Measurements from ENCODE around the gene PFDN5.

The PFDN5 gene

DNA sequence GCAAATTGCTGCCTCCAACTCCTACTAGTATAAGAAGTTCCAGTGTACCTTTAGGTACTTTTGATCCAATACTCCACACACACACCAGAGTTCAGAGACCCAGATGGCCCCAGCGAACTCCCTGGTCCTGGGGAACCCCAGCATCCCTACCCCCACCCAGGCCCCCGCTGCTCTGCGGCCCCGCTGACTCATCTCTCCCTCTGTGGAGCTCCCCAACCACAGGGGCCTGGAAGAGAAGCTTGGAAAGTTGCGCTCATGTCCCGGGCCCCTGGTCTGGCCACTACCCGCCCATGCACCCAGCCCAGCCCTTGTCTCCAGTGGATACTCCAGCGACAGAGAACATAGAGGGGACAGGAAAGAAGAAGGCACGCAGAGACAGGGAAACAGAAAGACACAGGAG, 45.1 kb downstream of the PFDN5 start:
- DNase-seq (ENCODE audit: low read depth, low spot score) = no peak
- no peak overlapping the region for H3K4me3 ChIP-seq (ENCODE audit: low read depth, low read length)
- TF ChIP-seq CTCF (IDR thresholded peaks at IDR 0.05; ENCODE audit: insufficient read depth, low read length, missing control alignments) = no peak
- POLR2A ChIA-PET = interaction anchor here (1.0 kb wide), 1 partner anchor 19 kb away, joined by 3 read pairs; the partner anchor contains the start of gene AAAS
- CTCF ChIA-PET = interaction anchor here (0.7 to 2.1 kb wide), 5 partner anchors 10 to 81 kb away, joined by 3 to 11 read pairs (median 3); partner anchors contain the start of gene AAAS

GRCh38 chr12:53343449-53343848, 48.1 kb downstream of the PFDN5 start:
- POLR2A ChIA-PET = no interaction called here
- TF ChIP-seq CTCF (IDR thresholded peaks at IDR 0.05; ENCODE audit: insufficient read depth, low read length, missing control alignments) = no peak
- H3K4me3 ChIP-seq (ENCODE audit: low read depth, low read length) = no peak overlapping the region
- DNase-seq (ENCODE audit: low read depth, low spot score) = no peak
- CTCF ChIA-PET = interaction anchor here (1.1 to 15.8 kb wide), 3 partner anchors 9 to 132 kb away, joined by 3 to 391 read pairs (median 9); partner anchors contain the start of gene AAAS

DNA sequence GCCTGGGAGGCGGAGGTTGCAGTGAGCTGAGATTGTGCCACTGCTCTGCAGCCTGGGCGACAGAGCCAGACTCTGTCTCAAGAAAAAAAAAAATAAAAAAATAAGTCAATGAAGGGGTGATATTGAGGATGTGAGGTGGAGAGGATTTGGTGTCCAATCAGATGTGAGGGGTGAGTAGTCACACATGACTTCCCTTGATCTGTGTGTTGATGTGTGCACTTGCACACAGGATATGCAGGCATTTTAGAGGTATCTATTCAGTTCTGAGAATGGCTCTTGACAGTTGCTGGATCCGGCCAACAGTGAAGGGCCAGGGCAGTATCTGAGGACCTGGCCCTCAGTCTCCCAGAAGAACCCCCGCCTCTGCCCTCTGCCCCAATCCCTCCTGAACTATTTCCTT, 48.6 kb downstream of the PFDN5 start:
- ChIA-PET CTCF (interaction anchor here (1.1 to 16.2 kb wide), 17 partner anchors 8 to 278 kb away, joined by 3 to 593 read pairs (median 11); partner anchors contain the start of genes AAAS, AMHR2, NPFF and SP7), POLR2A (interaction anchor here (1.1 to 1.4 kb wide), 3 partner anchors 17 to 107 kb away, joined by 3 to 6 read pairs (median 5); partner anchors contain the start of gene PFDN5)
- H3K4me3 ChIP-seq (ENCODE audit: low read depth, low read length) = no peak overlapping the region
- DNase-seq (ENCODE audit: low read depth, low spot score) = no peak
- no peak for TF ChIP-seq CTCF (IDR thresholded peaks at IDR 0.05; ENCODE audit: insufficient read depth, low read length, missing control alignments)

- CTCF ChIA-PET = interaction anchor here (0.6 to 16.2 kb wide), 36 partner anchors 9 to 278 kb away, joined by 3 to 593 read pairs (median 7); partner anchors contain the start of genes AAAS, AMHR2, CSAD and ITGB7
- no peak for DNase-seq (ENCODE audit: low read depth, low spot score)
- no peak for TF ChIP-seq CTCF (IDR thresholded peaks at IDR 0.05; ENCODE audit: insufficient read depth, low read length, missing control alignments)
- H3K4me3 ChIP-seq (ENCODE audit: low read depth, low read length) = peak overlapping the region; percentile 70
- POLR2A ChIA-PET = interaction anchor here (0.6 to 1.7 kb wide), 13 partner anchors 9 to 156 kb away, joined by 3 to 9 read pairs (median 5); partner anchors contain the start of genes AAAS, MYG1, PFDN5 and PRR13
Observed at GRCh38 chr12:53344487-53344823, 49.1 kb downstream of the PFDN5 start.

- ChIA-PET POLR2A (interaction anchor here (0.6 to 1.7 kb wide), 17 partner anchors 10 to 294 kb away, joined by 3 to 9 read pairs (median 3); partner anchors contain the start of genes AAAS, MYG1, PFDN5 and PRR13), CTCF (interaction anchor here (0.6 to 16.2 kb wide), 38 partner anchors 8 to 279 kb away, joined by 3 to 593 read pairs (median 6); partner anchors contain the start of genes AAAS, AMHR2, CSAD and ITGB7)
- peak; percentile 89 for TF ChIP-seq CTCF (IDR thresholded peaks at IDR 0.05; ENCODE audit: insufficient read depth, low read length, missing control alignments)
- DNase-seq (ENCODE audit: low read depth, low spot score) = no peak
- peak overlapping the region; percentile 70 for H3K4me3 ChIP-seq (ENCODE audit: low read depth, low read length)
Observed at GRCh38 chr12:53344824-53345485, 49.6 kb downstream of the PFDN5 start.

Measured in AG04449 (cell line).